ENCODE results near the gene SEMA6C.
"Not testable (repeated sequence)": the region's sequence is repeated elsewhere in the genome, so short reads cannot be mapped to it uniquely, and the experiment has no call there.

Gene SEMA6C, protein sequence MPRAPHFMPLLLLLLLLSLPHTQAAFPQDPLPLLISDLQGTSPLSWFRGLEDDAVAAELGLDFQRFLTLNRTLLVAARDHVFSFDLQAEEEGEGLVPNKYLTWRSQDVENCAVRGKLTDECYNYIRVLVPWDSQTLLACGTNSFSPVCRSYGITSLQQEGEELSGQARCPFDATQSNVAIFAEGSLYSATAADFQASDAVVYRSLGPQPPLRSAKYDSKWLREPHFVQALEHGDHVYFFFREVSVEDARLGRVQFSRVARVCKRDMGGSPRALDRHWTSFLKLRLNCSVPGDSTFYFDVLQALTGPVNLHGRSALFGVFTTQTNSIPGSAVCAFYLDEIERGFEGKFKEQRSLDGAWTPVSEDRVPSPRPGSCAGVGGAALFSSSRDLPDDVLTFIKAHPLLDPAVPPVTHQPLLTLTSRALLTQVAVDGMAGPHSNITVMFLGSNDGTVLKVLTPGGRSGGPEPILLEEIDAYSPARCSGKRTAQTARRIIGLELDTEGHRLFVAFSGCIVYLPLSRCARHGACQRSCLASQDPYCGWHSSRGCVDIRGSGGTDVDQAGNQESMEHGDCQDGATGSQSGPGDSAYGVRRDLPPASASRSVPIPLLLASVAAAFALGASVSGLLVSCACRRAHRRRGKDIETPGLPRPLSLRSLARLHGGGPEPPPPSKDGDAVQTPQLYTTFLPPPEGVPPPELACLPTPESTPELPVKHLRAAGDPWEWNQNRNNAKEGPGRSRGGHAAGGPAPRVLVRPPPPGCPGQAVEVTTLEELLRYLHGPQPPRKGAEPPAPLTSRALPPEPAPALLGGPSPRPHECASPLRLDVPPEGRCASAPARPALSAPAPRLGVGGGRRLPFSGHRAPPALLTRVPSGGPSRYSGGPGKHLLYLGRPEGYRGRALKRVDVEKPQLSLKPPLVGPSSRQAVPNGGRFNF

DNA sequence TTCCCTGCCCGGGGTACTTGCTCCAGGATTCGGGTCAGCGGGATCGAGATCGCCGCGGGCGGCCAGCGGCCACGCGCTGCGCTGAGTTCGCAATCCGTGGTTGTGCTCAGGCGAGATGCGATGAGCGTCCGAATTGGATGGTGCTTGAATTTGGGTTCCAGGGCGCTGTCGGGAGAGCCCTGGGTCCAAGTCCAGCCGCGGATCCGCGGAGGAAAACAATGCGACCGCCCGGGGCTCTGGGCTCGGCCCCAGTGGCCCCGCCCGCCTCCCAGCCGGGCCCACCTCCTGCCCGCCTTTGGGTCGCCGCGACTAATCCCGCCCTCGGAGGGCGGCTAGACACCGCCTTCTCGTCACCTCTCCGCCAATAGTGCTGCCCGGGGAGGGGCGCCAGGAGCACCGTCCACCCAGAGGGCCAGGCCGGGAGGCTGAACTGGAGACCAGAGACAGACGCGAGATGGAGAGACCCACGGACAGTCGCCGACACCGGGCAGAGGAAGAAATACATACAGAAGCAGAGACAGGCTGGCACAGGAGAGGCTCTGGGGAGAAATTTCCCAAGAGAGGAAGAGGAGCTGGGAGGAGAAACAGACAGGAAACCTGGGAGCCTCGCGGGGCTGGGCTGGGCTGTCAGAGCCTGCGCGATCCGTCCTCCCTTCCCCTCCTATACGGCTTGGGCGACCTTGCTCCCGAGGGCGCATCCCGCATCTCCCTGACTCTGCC is at the start of gene SEMA6C:
TSS of gene SEMA6C (minus strand) at position 220 of the 720 bp plus-strand sequence. CDS start 4,010 bp downstream, outside the sequence.
- peak; percentile 85 for DNase-seq

DNA sequence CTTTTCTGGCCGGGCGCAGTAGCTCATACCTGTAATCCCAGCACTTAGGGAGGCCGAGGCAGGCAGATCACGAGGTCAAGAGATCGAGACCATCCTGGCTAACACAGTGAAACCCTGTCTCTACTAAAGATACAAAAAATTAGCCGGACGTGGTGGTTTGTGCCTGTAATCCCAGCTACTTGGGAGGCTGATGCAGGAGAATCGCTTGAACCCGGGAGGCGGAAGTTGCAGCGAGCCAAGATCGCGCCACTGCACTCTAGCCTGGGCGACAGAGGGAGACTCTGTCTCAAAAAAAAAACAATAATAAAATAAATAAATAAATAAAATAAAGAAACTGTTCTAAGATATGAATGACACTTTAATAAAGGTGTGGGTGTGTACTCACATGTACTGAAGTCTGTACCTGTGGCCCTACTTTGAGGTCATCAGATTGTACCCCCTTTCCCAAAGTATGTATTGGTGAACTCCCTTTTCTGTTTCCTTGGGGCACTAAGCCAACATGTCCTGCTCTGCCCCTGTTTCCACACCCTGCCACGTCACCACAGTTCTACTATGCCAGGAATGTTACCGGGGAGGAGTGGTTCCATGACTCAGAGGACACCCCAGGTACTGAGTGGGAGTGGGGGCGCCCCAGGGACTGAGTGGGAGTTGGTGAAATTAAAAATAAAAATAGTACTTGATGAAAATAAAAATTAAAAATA is 48.6 kb upstream of the SEMA6C start:
- not testable (repeated sequence) for DNase-seq

DNA sequence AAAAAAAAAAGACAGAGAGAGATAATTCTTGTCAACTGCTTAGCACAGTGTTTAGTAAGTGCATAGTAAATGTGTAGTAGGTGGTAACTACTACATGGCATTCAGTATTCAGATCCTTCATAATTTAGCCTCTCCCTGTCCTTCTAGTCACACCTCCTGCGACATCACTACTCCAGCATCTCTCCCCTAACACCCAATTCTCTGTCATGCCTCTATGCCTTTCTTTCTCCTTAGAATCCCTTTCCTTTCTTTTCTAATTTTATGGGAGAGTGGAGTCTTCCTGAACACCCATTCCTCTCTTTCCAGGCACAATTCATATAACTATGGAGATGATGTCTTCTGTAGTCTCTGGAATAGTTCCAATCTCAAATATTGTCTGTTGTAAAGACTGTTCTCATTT is 47.4 kb upstream of the SEMA6C start:
- no peak for DNase-seq

DNA sequence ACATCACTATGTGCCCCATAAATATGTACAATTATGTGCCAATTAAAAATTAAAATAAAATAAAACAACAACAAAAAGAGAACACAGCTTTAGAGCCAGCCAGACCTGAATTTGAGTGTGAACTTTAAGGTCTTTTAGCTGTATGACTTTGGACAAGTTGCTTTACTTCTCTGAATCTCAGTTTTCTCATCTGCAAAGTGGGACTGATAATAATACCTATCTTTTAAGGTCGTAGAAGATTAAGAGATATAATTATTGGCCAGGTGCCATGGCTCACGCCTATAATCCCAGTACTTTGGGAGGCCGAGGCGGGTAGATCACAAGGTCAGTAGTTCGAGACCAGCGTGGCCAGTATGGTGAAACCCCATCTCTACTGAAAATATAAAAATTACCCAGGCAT is 46.9 kb upstream of the SEMA6C start:
- no peak for DNase-seq

GRCh38 chr1:151192047-151192446 is 45.6 kb upstream of the SEMA6C start:
- no peak for DNase-seq

DNA sequence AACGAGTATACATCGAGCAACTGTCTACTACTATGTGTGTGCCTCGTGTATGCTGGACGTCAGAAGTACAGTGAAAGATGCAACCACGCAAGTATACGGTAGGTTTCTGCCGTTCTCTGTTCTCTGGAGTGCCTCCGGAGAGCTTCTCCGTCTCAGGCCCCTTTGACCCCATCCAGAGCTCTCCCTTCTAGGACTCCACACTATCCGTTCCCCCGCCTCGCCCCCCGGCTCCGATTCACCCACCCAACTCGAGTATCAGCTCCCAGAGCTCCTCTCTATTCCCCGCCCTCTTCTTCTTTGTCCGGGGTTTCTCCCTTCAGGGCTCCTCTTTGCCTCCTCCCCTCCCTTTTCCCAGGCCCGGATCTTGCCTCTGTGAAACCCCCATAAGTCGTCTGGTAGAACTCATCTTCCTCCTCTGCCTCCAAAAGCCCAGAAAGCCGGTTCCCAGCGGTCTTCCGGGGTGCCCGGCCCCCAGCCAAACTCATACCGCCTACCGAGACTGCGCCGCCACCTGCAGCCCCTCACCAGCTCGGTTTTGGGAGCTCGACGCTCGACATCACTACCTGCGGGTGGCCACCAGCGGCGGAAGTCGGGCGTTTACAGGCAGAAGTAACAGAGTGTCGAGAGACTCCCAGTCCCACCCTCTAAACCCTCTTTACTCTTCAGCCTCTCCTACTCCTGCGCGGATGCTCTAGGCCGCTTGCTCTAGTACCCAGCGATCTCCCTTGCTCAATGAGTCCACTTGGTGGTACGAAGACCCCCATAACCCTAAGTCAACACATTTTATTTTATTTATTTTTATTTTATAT is 43.4 kb upstream of the SEMA6C start, which contains the start of gene VPS72:
TSS of gene VPS72 (minus strand) at position 561 of the 809 bp plus-strand sequence. CDS start at position 485, 76 bp downstream.
- peak; percentile 85 for DNase-seq

DNA sequence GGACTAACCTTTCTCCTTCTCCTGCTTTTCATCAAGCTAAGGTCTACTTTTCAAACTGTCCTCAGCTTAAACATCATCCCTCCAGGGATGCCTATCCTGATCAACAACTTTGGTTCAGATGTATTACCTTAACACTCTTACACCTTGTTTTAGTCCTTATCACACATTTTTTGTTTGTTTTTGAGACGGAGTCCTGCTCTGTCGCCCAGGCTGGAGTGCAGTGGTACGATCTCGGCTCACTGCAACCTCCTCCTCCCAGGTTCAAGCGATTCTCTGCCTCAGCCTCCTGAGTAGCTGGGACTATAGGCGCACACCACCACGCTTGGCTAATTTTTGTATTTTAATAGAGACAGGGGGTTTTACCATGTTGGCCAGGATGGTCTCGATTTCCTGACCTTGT is 42.2 kb upstream of the SEMA6C start:
- not testable (repeated sequence) for DNase-seq

- DNase-seq: no peak
Measured at GRCh38 chr1:151187205-151187604, 40.8 kb upstream of the SEMA6C start.

GRCh38 chr1:151184211-151184610 is 37.8 kb upstream of the SEMA6C start:
- DNase-seq: no peak

- no peak for DNase-seq
Measured at GRCh38 chr1:151176514-151177045, 30.1 kb upstream of the SEMA6C start.

GRCh38 chr1:151175863-151176262 is 29.4 kb upstream of the SEMA6C start, which contains the start of gene TMOD4:
Gene TMOD4 (minus strand): TSS chr1:151175981. CDS start chr1:151174875, 1,106 bp downstream.
- no peak for DNase-seq

- no peak for DNase-seq
Measured at GRCh38 chr1:151175041-151175741, 28.8 kb upstream of the SEMA6C start.

DNA sequence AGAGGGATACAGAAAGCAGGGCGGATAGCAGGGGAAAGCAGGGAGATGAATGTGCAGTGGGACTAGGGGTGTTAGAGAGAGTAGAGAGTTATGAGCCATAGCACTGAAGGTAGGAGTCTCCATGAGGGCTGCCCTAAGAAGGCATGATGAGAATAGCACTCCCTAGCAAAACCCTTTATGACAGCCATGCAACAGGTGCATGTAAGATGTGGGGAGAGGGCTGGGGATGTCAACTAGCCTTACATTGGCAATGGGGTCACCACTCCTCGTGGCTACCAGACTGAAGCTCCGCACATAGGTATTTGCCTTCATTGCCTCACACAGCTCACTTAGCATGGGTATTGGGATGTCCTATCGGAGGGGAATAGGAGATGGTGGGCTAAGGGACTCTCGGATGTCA is 24.8 kb upstream of the SEMA6C start:
- no peak for DNase-seq

GRCh38 chr1:151167116-151167515 is 20.7 kb upstream of the SEMA6C start:
- DNase-seq: no peak

GRCh38 chr1:151166505-151166956 is 20.1 kb upstream of the SEMA6C start:
- DNase-seq: no peak

DNA sequence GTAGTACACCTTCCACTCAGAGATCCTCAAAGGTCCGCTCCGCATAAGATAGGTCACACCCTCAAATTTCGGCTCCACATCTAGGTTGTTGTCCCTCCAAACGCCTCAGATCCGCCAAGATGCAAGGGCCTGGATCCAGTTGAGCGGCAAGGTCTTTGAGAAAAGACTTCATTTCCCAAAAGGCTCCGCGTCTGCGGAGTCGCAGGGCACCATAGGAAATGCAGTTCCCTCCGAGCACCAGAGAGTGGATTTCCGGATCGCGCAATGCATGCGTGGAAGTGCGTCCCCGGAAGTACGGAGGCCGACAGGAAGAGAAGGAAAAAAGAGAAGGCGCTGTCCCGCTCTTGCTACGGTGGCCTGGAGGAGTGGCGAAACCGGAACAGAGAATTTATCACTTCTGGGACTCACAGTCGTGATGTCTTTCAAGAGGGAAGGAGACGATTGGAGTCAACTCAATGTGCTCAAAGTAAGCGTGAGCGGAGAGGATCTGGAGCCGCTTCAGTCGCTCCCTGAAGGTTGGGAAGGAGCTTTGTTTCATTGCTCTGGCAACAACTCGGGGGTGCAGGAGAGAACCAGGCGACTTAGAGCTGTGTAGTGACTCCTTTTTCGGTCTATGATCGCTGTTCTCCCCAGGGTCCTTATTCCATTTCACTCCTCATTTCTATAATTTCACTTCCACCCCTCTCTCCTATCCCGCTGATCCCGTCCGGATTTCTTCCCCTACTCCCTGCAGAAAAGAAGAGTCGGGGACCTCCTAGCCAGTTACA is 19.5 kb upstream of the SEMA6C start, which contains the start of the genes LYSMD1 and SCNM1:
TSS of gene LYSMD1 (minus strand) at position 165 of the 767 bp plus-strand sequence. CDS start 644 bp downstream, outside the sequence.
TSS of gene SCNM1 (plus strand) at position 407 of the 767 bp plus-strand sequence. CDS start at position 416, 9 bp downstream.
- peak; percentile 95 for DNase-seq

- no peak for DNase-seq
Measured at GRCh38 chr1:151165281-151165737, 18.9 kb upstream of the SEMA6C start.

DNA sequence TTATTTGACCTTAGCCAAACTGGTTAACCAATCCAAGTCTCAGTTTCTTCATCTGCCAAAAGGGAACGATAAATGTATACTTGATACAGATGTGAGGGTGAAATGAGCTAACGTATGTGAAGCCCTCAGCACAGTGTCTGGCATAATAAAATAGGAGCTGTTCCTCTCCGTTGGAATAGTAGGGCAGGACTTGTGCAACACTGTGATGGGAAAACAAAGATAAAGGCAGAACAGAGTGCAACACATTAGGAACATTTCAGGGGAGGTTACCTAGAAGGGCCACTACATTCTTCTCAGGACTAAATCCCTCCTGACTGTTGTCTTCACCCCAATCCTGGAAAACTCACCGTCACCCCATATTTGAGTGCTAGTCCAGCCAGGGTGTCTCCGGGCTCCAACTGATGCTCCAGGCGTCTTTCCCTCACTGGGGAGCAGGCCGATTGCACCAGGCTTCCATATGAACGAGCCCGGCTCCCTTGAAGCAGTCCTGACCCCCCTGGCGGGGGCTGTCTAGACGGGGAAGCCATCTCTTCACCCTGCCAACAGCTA is 18.4 kb upstream of the SEMA6C start:
- no peak for DNase-seq

DNA sequence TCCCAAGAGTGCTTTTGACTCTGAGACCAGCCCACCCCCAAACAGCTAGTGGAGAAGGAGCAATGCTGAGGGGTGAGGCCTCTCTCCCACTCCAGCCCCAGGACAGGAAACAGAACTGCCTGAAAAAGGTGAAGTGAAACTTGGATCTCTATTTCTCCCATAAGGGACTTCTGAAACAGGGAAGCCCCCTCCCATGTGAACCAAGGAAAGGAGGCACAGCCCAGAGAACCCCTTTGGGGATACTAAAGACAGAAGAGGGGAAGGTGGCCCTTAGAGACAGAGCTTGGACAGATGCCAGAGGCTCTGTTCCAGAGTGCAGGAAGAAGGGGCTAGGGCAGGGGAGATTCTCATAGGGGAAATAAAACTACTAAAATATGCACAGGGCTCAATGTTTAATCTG is 12.9 kb upstream of the SEMA6C start:
- no peak for DNase-seq

Measured in stimulated activated naive CD4-positive, alpha-beta T cell treated with Interleukin-2 at 50 U/mL for 16 hours (primary cell).